ENCODE data around the gene AFF1. TPM values are rescaled to one million over a fixed set of nuclear protein-coding genes. Genes with fewer than 3 reads are reported as not detected.

Gene AFF1
- polyA plus RNA-seq, 4 donors = 36.9 to 54.1 (median 48.3) TPM

DNA sequence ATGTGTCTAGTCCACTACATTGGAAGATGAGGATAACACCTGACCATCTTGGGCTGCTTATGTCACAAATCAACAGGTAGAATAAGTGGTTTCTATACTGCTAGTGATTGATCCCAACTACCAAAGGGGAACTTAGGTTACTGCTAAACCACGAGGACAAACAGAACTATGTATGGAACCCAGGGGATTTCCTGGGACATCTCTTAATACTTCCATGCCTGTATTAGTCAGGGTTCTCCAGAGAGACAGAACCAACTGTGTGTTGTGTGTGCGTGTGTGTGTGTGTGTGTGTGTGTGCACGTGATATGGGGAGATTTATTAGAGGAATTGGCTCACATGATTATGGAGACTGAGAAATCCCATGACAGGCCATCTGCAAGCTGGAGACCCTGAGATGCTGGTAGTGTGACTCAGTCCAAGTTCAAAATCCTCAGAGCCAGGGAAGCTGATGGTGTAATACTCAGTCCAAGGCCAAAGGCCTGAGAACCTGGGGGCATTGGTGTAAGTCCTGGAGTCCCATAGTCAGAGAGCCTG lies 16.2 kb upstream of the AFF1 start:
- DNase-seq (ENCODE audit: low read depth in 4 of 4, low spot score in 2 of 4) = no peak

DNA sequence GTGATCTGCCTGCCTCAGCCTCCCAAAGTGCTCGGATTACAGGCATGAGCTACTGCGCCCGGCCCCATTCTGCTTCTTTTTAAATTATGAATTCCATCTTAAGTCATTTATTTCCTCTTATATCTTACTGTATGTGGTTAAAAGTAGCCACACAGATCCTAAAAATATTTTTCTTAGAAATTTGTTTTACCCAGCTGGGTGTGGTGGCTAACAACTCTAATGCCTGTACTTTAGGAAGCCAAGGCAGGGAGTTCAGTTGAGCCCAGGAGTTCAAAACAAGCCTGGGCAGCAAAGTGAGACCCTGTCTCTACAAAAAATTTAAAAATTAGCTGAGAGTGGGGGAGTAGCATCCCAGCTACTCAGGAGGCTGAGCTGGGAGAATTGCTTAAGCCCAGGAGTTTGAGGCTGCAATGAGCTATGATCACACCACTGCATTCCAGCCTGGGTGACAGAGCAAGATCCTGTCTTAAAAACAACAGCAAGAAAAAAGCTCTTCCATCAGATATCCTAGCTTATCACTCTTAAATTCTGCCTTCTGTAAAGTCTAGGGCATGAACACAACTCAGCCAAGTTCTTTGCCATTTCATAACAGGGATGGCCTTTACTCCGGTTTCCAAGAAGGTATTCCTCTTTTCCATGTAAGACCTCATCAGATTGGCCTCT lies 15.1 kb upstream of the AFF1 start:
- DNase-seq (ENCODE audit: low read depth in 4 of 4, low spot score in 2 of 4) = no peak

DNA sequence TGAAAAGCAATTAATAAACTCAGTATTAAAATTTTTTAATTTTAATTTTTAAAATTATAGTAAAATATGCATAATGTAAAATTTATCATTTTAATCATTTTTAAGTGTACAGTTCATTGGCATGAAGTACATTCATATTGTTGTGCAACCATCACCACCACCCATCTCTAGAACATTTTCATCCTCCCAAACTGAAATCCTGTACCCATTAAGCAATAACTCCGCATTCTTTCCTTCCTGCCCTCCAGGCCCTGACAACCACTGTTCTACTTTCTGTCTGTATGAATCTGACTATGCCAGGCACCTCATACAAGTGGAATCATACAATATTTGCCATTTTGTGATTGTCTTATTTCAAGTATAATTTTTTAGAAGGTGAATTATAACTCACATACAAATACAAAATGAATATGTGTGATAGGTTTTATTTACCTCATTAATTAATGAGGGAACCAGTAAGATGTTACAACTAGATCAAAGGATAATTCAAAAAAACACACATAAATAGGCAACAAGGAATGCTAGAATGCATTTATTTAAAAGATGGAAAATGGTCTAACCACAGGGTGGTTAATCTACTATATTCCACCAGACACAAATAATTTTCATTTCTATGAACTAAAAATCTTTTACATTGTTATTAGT lies 13.1 kb upstream of the AFF1 start:
- no peak for DNase-seq (ENCODE audit: low read depth in 4 of 4, low spot score in 2 of 4)

DNA sequence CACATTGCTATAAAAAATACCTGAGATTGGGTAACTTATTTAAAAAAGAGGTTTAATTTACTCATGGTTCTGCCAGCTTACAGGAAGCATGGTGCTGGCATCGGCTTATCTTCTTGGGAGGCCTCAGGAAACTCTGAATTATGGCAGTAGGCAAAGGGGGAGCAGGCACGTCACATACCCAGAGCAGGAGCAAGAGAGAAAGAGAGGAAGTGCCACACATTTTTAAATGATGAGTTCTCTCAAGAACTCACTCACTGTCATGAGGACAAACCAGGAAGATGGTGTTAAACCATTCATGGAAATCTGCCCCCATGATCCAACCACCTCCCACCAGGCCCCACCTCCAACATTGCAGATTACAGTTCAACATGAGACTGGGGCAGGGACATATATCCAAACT lies 10.0 kb upstream of the AFF1 start:
- DNase-seq (ENCODE audit: low read depth in 4 of 4, low spot score in 2 of 4) = no peak

DNA sequence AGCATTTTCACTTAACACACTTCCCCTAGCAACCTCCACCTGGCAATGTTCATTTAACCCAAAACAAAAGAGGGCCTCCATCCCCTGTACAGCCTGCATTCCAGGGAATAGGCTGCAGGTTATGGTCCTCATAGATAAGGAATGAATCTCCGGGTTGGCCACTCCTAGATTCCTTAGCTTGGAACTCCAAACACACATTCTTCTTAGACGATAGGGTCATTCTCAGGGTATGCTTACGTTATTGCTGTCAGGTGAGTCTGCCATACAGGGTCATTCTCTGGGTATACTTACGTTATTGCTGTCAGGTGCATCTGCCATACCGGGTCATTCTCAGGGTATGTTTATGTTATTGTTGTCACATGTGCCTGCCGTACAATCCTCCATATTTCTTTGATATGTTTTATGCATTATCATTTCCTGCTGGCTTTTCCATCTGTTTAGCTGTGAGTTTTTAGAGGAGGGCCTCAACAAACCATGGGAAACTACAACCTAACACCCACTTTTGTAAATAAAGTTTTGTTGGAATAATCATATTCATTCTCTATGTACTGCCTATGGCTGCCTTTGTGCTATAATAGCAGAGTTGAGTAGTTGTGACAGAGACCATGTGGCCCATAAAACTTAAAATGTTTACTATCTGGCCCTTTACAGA lies 8.2 kb upstream of the AFF1 start:
- DNase-seq (ENCODE audit: low read depth in 4 of 4, low spot score in 2 of 4) = no peak

DNA sequence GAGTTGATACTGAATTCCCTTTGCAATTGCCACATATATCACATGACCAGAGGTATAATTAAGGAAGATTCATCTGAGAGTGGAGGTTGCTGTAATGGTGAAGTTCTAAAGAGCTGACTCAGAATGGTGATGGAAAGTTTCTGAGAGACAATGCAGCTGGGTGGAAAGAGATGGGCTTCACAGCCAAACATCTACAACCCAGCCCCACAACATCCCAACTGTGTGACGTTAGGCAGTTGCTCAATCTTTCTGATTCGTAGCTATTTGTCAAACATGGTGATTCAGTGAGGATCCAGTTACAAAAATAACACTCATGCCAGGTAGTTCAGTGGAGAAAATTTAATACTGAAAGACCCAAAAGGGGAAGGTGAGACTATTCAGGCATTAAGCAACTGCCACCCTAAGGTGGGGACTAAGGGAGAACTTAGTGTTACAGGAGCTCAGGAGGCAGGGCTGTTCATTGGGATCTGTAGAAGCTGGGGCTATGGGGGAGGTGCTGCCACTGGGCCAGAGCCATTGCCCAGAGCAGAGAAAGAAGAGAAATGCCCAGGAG lies 6.9 kb upstream of the AFF1 start:
- no peak for DNase-seq (ENCODE audit: low read depth in 4 of 4, low spot score in 2 of 4)

DNA sequence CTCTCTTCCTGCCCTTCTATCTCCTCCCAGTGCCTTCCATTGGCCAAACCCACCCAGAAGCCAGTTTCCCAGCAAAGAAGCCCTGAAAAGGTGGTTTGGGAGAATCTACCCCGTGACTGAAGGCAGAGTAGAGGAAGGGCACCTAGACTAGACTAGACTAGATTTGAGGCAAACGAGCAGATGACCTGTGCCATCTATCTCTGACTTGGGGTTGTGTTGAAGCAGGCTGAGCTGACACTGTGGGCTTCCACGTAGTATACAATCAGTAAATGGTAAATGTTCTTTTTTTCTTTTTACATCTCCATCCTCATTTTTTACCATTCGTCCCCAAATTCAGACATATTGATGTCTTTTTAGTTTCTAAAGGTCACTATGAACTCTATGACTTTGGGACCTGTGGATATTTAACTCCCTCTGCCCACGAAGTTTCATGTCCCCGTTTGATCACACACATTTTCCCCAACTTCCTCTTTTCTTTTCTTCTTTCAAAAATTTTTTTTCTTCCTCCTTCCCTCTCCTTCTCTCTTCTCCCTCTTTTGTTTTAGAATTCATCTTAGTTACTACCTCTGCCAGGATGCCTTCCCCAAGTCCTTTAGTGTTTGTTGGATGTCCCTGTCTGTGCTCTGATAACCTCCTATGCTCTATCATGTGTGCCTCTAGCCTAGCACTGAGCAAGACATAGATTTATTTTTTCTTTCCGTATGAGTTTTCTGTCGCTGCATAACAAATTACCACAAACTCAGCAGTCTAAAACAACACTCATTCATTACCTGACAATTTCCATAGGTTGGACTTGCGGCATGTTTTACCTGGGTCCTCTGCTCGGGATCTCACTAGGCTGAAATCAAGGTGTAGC lies 6.2 kb upstream of the AFF1 start:
- DNase-seq (ENCODE audit: low read depth in 4 of 4, low spot score in 2 of 4) = no peak

DNA sequence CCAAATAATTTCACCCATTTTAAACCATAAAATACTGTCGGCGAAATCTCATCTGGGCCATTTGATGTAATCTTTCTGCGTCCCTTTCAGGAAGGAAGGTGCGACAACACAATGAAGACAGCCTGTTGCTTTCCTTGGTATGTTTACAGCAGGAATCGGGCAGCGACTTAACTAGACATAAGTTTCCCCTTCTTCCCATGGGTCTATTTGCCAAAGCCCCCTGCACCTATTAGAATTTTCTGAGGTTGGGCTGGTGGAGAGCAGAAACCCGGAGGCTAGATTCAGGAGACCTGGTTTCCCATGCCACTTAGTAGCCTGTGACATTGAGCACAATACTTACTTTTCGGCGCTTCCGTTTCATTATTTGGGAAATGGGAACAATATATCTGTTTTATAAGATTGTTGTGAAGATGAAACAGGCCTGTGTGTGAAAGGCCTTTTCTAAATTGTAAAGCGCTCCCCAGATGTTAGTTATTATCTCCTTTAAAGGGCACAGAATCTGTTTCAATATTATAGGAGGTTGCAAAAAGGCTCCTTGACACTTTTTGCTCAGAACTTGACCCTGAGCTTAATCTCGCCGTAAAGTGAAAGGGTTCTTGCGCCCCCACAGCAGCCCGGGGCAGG lies 552 bp upstream of the AFF1 start:
- DNase-seq (ENCODE audit: low read depth in 4 of 4, low spot score in 2 of 4) = no peak

DNA sequence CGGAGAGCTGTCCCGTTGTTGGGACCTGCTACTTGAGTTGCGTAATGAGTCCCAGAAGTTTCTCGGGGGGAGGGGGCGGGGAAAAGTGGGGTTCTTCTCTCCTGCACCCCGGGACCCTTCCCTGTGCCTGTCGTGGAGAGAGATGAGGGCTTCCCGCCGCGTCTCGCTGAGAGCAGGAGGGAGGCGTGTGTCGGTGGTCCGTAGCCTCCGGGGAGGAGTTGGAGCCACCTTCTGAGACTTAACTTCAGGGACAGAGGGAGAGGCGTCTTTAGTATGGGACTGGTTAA lies 698 bp downstream of the AFF1 start:
- DNase-seq (ENCODE audit: low read depth in 4 of 4, low spot score in 2 of 4) = no peak

DNA sequence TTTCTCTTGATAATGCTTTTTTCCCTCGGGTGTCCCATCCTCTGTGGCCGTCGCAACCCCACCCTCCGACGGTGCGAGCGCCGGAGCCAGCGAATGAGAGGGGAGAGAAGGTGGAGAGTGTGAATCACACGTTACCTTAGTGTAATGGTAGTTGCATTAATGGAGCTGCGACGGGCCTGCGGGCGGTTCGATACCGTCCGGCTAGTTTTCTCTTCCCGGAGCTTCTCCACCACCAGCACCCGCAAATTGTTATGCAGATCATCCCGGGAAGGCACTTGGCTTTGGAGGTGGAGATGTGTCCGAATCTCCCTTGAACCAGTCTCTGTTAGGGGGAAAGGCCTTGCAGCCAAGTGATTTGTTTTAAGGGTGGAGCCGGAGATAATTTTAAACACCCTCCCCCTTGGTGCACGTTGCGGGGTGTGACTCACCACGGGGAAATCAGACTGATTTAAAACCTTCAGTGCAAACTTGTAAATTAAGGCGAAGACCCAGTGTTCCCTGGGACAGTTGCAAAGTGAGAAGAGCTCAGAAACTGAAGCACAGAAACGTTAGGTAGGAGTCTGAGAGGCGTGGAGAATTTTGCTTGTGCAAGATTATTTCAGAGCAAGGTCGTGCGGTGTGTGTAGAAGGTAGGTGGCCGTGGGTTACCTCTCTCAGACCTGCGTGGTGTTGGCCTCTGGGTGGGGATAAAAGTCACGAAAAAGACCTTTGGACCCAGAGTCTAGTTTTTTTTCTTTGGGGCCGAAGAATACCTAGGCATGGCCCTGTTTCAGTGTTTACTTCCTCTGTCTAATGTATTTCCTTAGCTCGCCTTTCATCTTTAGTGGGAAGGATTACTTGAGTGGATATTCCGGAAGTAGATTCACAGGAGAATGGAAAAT lies 1.3 kb downstream of the AFF1 start:
- DNase-seq (ENCODE audit: low read depth in 4 of 4, low spot score in 2 of 4) = no peak

DNA sequence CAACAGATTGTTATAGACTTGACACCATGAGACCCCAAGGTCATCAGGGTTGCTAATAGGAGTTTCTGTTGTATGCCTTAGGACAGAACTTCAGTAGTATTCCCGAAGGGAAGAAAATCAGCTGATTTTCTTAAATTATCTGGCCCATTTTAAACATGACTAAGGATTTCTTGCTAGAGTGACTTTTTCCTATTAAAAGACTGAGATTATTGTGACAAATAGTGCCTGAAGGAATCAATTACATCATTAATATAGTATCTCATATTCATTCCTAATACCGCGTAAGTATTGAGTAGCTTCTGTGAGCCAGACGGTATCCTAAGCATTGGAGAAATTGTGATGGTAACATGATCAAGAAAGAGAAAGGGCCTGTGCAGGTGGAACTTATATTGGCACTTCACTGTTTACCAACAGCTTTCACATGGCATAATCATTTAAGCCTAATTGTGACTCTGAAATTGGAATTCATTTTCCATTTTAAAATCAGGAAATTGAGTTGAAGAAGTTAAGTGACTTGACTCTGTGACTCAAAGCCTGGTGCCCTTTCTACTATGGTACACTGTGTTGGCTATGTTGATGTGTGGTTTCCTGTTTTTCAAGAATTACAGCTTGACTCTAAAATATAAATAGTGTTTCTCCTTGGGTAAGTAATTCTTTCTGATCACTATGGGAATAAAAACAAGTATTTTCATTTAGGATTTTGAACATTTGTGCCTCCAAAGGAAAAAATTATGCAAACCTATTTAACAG lies 4.1 kb downstream of the AFF1 start:
- no peak for DNase-seq (ENCODE audit: low read depth in 4 of 4, low spot score in 2 of 4)

DNA sequence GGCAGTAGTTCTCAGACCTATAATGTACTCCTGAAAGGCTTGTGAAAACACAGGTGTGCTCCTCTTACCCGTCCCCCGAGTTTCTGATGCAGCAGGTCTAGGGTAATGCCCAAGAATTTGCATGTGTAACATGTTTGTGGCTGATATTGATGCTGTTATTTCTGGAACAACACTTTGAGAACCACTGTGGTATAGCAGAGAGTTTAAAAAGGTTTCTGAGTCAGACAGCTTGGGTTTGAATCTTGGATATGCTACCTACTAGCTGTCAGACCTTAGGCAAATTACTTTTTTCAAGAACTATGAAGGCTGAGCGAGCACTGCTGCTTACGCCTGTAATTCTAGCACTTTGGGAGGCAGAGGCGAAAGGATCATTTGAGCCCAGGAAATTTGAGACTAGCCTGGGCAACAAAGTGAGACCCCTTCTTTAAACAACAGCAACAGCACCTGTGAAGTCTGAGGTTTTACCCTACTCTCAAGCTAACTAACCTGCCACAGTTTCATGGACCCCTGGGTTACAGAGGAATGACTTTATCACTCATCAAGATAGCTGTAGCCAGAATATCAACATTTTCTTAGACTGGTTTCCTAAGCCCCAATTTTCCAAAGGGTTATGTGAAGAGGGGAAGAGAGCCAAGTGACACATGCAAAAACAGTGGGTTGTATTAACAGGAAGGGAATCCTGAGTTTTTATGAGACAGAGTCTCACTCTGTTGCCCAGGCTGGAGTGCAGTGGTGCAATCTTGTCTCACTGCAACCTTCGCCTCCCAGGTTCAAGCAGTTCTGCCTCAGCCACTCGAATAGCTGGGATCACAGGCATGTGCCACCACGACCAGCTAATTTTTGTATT lies 5.1 kb downstream of the AFF1 start:
- DNase-seq (ENCODE audit: low read depth in 4 of 4, low spot score in 2 of 4) = no peak

DNA sequence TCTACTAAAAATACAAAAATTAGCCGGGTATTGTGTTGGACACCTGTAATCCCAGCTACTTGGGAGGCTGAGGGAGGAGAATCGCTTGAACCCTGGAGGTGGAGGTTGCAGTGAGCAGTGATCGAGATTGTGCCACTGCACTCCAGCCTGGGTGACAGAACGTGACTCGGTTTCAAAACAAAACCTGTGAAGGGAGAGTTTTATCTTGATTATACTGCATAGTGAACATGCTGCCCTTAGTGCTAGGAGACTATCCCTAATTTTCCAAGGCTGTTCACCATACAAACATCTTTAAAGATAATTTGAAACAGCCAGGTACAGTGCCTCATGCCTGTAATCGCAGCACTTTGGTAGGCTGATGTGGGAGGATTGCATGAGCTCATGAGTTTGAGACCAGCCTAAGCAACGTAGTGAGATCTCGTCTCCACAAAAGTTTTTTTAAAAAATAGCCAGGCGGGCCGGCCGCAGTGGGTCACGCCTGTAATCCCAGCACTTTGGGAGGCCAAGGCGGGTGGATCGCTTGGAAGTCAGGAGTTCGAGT lies 6.2 kb downstream of the AFF1 start:
- DNase-seq (ENCODE audit: low read depth in 4 of 4, low spot score in 2 of 4) = no peak

DNA sequence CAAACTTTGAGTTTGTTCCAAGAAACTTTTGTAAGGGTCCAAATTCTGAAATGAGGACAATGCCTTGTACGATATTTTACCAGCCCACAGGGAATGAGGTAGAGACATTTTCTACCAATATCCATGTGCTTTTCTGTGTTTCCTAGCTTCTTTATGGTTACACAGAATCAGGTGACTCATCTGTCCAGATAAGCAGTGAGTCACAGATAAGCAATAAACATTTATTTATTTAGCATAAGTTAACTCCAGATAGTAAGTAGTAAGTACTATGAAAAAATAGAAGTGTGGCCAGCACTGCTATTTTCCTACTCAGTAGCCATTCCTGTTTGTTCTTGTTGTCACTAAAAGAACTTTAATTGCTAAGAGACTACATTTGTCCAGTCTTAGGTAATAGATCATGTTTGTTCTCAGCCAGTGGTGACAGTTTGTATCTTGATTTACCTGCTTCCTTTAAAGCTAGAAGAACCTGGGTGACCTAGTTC lies 7.4 kb downstream of the AFF1 start:
- no peak for DNase-seq (ENCODE audit: low read depth in 4 of 4, low spot score in 2 of 4)

DNA sequence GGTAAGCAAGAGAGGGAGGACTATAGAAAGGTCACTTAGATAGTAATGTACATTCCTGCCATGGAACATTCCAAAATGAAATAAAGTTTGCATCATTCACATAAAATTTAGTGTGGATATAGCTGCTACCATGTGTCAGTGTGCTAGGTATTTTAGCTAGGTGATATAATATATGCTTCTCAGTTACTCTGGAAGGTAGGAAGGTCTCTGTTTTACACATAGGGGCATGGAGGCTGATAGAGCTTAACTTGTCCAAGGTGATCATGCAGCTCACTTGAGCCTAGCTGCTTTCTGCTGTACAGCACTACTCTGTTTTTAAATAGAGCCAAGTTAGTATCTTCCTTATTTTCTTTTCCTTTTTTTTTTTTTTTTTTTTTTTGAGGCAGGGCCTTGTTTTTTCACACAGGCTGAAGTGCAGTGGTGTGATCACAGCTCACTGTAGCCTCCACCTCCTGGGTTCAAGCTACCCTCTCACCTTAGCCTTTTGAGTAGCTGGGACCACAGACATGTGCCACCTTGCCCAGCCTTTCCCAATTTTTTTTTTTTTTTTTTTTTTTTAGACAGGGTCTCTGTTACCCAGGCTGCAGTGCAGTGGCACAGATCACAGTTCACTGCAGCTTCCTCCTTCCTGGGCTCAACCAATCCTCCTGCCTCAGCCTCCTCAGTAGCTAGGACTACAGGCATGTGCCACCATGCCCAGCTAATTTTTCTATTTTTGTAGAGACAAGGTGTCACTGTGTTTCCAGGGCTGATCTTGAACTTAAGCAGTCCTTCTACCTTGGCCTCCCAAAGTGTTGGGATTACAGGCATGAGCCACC lies 10.4 kb downstream of the AFF1 start:
- DNase-seq (ENCODE audit: low read depth in 4 of 4, low spot score in 2 of 4) = no peak

DNA sequence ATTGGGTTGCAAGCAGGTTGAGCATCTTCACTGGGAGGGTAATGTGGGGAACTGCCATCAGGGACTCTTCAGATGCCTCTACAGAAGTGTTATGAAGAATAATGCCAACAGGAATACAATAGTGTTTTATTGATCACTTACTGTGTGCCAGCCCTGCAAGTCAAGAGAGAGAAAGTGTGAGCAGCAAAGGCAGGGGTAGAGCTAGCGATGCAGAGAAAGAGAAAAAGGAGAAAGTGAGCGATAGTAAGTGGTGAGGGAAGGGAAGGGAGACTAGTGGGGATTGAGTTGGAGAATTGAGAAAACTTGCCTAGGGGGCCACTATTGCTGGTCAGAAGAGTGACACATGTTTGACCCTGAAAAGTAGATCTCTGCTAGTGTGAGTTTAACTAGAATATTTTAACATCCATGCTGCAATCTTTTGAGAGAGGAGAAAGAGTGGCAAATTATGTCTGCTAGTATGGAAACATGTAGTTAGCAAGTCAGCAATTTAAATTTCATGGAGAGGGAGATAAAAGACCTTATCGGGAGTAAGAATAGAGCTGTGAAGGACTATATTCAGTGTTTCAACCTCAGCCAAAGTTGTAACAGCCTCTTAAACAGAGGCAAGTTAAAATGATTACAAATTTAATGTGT lies 12.2 kb downstream of the AFF1 start:
- no peak for DNase-seq (ENCODE audit: low read depth in 4 of 4, low spot score in 2 of 4)
